Suprapubic skin (tissue), 3 donors: Measurements from ENCODE around the gene PGAP1.

Experiments
- CTCF ChIP-seq, 2 donors: fragments of 200-600 bp in 1 of 2; fragments of 450-650 bp in 1 of 2; sonication (generic) in 1 of 2; IDR thresholded peaks; one replicate each; pipeline ENCODE4 v1.5.1; 2016 to 2019; ENCODE audit warnings: antibody characterized with exemption in 2 of 2, mild to moderate bottlenecking in 1 of 2, moderate library complexity in 1 of 2
- EP300 ChIP-seq: sonication (generic); formaldehyde crosslinking; IDR thresholded peaks from one replicate; pipeline ENCODE4 v1.6.1; 2017; ENCODE audit warnings: antibody characterized with exemption
- POLR2A ChIP-seq, 2 donors: fragments of 450-650 bp; IDR thresholded peaks; one replicate each; pipeline ENCODE4 v1.6.1; 2017; ENCODE audit warnings: antibody characterized with exemption in 2 of 2, mild to moderate bottlenecking in 2 of 2, moderate library complexity in 2 of 2

GRCh38 chr2:196957442-196957841 lies 30.9 kb upstream of the PGAP1 start:
- TF ChIP-seq POLR2A (IDR thresholded peaks at IDR 0.05) (no peak), CTCF (IDR thresholded peaks at IDR 0.05) (no peak), EP300 (no peak)
